Peyer's patch (tissue), 4 donors: Measurements from ENCODE around the gene SLC25A22. TPM values are rescaled to one million over a fixed set of nuclear protein-coding genes. Genes with fewer than 3 reads are reported as not detected.

Experiments used
- DNase-seq, 3 donors: peaks; one replicate each; pipeline ENCODE4 v3.0.0-alpha.2; 2017 to 2019
- H3K27ac ChIP-seq, 4 donors: fragments of 200-600 bp; sonication (generic); one replicate each; pipeline ENCODE4 v1.5.1; 2016 to 2019
- H3K27me3 ChIP-seq, 2 donors: fragments of 200-600 bp; sonication (generic); one replicate each; pipeline ENCODE4 v1.5.1; 2019
- H3K36me3 ChIP-seq, 3 donors: fragments of 200-600 bp; sonication (generic); one replicate each; pipeline ENCODE4 v1.5.1; 2016 to 2019
- H3K4me1 ChIP-seq, 4 donors: fragments of 200-600 bp; sonication (generic); one replicate each; pipeline ENCODE4 v1.5.1; 2016 to 2019
- H3K4me3 ChIP-seq, 4 donors: fragments of 200-600 bp; sonication (generic); 1 replicate in 3 of 4; 2 replicates in 1 of 4; pipeline ENCODE4 v1.5.1; 2016 to 2019; ENCODE audit warnings: mild to moderate bottlenecking in 1 of 4
- H3K9me3 ChIP-seq, 4 donors: fragments of 200-600 bp; sonication (generic); one replicate each; pipeline ENCODE4 v1.5.1; 2016 to 2019; ENCODE audit warnings: mild to moderate bottlenecking in 1 of 4
- CTCF ChIP-seq, 6 experiments: fragments of 450-650 bp in 4 of 6; fragments of 200-600 bp in 2 of 6; sonication (generic) in 1 of 6; IDR thresholded peaks; one replicate each; pipeline ENCODE4 v1.5.1; 2017 to 2019; ENCODE audit warnings: antibody characterized with exemption in 6 of 6, mild to moderate bottlenecking in 3 of 6, moderate library complexity in 1 of 6
- POLR2A ChIP-seq, 2 donors: fragments of 450-650 bp; IDR thresholded peaks; one replicate each; pipeline ENCODE4 v1.5.1; 2017; ENCODE audit warnings: antibody characterized with exemption in 2 of 2, mild to moderate bottlenecking in 2 of 2, moderate library complexity in 2 of 2
- total RNA-seq, 4 donors: library from RNA; depleted of rRNA; stranded (reverse); fragments of >200 nt; gene quantifications; one replicate each; pipeline ENCODE4 v1.1.0, GENCODE V29; 2016

Gene SLC25A22
- total RNA-seq, 4 donors from 2014 or later: 14.2 to 22.0 (median 16.6) TPM

GRCh38 chr11:796565-797295, 1.4 kb downstream of the SLC25A22 start:
- H3K4me3 ChIP-seq: peak overlapping the region; percentile 71 to 88 (median 78)
- peak in 2 of 3 donors; percentile 67 to 71 for DNase-seq
- peaks cover 0 to 44% (median 0%) of the 10 kb centered on the region in 3 donors for H3K36me3 ChIP-seq
- no peaks in the 10 kb centered on the region for H3K27me3 ChIP-seq
- no peaks in the 10 kb centered on the region for H3K9me3 ChIP-seq
- TF ChIP-seq CTCF (IDR thresholded peaks at IDR 0.05) (no peak), POLR2A (IDR thresholded peaks at IDR 0.05) (no peak)
- peak overlapping the region; percentile 87 to 98 (median 92) for H3K27ac ChIP-seq
- peaks cover 5 to 33% (median 27%) of the 10 kb centered on the region in 4 donors for H3K4me1 ChIP-seq

- DNase-seq: peak; percentile 79 to 88 (median 85)
- Histone ChIP-seq H3K4me1 (peaks cover 5 to 33% (median 27%) of the 10 kb centered on the region in 4 donors), H3K36me3 (peaks cover 0 to 42% (median 0%) of the 10 kb centered on the region in 3 donors), H3K27ac (peak overlapping the region; percentile 87 to 98 (median 92)), H3K4me3 (peak overlapping the region; percentile 71 to 88 (median 78)), H3K27me3 (no peaks in the 10 kb centered on the region), H3K9me3 (no peaks in the 10 kb centered on the region)
- TF ChIP-seq CTCF (IDR thresholded peaks at IDR 0.05) (no peak), POLR2A (IDR thresholded peaks at IDR 0.05) (no peak)
Observed at GRCh38 chr11:795634-796564, 2.2 kb downstream of the SLC25A22 start.

GRCh38 chr11:794766-795633, 3.1 kb downstream of the SLC25A22 start:
- Histone ChIP-seq H3K4me1 (peaks cover 5 to 34% (median 28%) of the 10 kb centered on the region in 4 donors), H3K27ac (peak overlapping the region; percentile 87 to 98 (median 92))
- TF ChIP-seq CTCF (IDR thresholded peaks at IDR 0.05): no peak
- no peak for TF ChIP-seq POLR2A (IDR thresholded peaks at IDR 0.05)

GRCh38 chr11:794013-794765, 3.9 kb downstream of the SLC25A22 start:
- TF ChIP-seq POLR2A (IDR thresholded peaks at IDR 0.05) (no peak), CTCF (IDR thresholded peaks at IDR 0.05) (no peak)
- H3K4me3 ChIP-seq: no peak overlapping the region
- H3K36me3 ChIP-seq: peaks cover 0 to 25% (median 0%) of the 10 kb centered on the region in 3 donors
- peaks cover 5 to 42% (median 31%) of the 10 kb centered on the region in 4 donors for H3K4me1 ChIP-seq
- DNase-seq: no peak
- no peak overlapping the region for H3K27ac ChIP-seq
- peaks cover 0 to 8% of the 10 kb centered on the region in 2 donors for H3K27me3 ChIP-seq
- H3K9me3 ChIP-seq: no peaks in the 10 kb centered on the region

More at GRCh38 chr11:794766-795633, 3.1 kb downstream of the SLC25A22 start:
- peak in 1 of 3 donors; percentile 65 for DNase-seq
- Histone ChIP-seq H3K4me3 (peak overlapping the region; percentile 71 to 88 (median 78)), H3K9me3 (no peaks in the 10 kb centered on the region), H3K36me3 (peaks cover 0 to 33% (median 0%) of the 10 kb centered on the region in 3 donors), H3K27me3 (no peaks in the 10 kb centered on the region)
